T-cell (primary cell): ENCODE data around the gene GPD2. TPM values are rescaled to one million over a fixed set of nuclear protein-coding genes. Genes with fewer than 3 reads are reported as not detected.

Source experiments
- ATAC-seq, 4 experiments: fragments of 200-7000 bp in 3 of 4; fragments of 150-1000 bp in 1 of 4; cut with Tn5 transposase; replicated peaks in 1 of 4; 1 replicate in 3 of 4; 2 replicates in 1 of 4; pipeline ENCODE4 v1.10.0; 2021; ENCODE audit warnings: moderate library complexity in 3 of 4, mild to moderate bottlenecking in 2 of 4, moderate number of reproducible peaks in 1 of 4
- CTCF ChIA-PET, 2 donors: fragments of 300-600 bp; sonication (Branson Sonifier 250); formaldehyde crosslinking; loops; one replicate each; lab custom pipeline; 2022; ENCODE audit warnings: antibody characterized with exemption in 2 of 2; lab: Charles Lee
- POLR2A ChIA-PET, 2 donors: fragments of 300-600 bp; sonication (Branson Sonifier 250); formaldehyde crosslinking; loops; one replicate each; lab custom pipeline; 2022; ENCODE audit warnings: antibody characterized with exemption in 2 of 2; lab: Charles Lee
- DNase-seq, 35 experiments: peaks; one replicate each; pipeline versions ENCODE4 v3.0.0 to v3.0.0-alpha.2; 2013 to 2023
- H3K27ac ChIP-seq: one replicate; pipeline ENCODE4 v1.5.1; 2013; ENCODE audit warnings: low read length
- H3K27me3 ChIP-seq, 2 experiments: replicated peaks in 1 of 2; 1 replicate in 1 of 2; 2 replicates in 1 of 2; pipeline versions ENCODE4 v1.6.1 to v1.7.0; 2013; ENCODE audit warnings: low read length in 1 of 2, mixed read lengths in 1 of 2; ENCODE audit not compliant: control insufficient read depth in 2 of 2, insufficient read depth in 2 of 2; ENCODE audit errors: extremely low read depth in 1 of 2
- H3K36me3 ChIP-seq, 2 donors: 1 replicate in 1 of 2; 2 replicates in 1 of 2; pipeline versions ENCODE4 v1.6.1 to v1.7.0; 2013; ENCODE audit warnings: low read length in 1 of 2; ENCODE audit not compliant: control insufficient read depth in 2 of 2, insufficient read depth in 1 of 2; ENCODE audit errors: extremely low read depth in 1 of 2
- H3K4me1 ChIP-seq, 2 experiments: 1 replicate in 1 of 2; 2 replicates in 1 of 2; pipeline versions ENCODE4 v1.6.1 to v1.7.0; 2013; ENCODE audit warnings: low read length in 2 of 2, mixed read lengths in 1 of 2; ENCODE audit not compliant: insufficient read depth in 2 of 2, control insufficient read depth in 1 of 2; ENCODE audit errors: extremely low read depth in 1 of 2
- H3K4me3 ChIP-seq, 2 donors: 1 replicate in 1 of 2; 2 replicates in 1 of 2; pipeline versions ENCODE4 v1.5.1 to v1.7.0; 2013; ENCODE audit warnings: mild to moderate bottlenecking in 2 of 2, low read length in 1 of 2, moderate library complexity in 1 of 2; ENCODE audit not compliant: control insufficient read depth in 1 of 2; ENCODE audit errors: extremely low read depth in 1 of 2
- H3K9me3 ChIP-seq: 2 replicates; pipeline ENCODE4 v1.7.0; 2013
- H3K27ac Mint-ChIP-seq, 2 donors: one replicate each; pipeline ENCODE4 v1.8.0; 2020 to 2021; ENCODE audit warnings: mild to moderate bottlenecking in 2 of 2, mixed read lengths in 2 of 2
- H3K27me3 Mint-ChIP-seq, 2 donors: one replicate each; pipeline ENCODE4 v1.8.0; 2021 to 2022; ENCODE audit warnings: mixed read lengths in 2 of 2
- H3K36me3 Mint-ChIP-seq: one replicate; pipeline ENCODE4 v1.8.0; 2021; ENCODE audit warnings: mixed read lengths
- H3K4me1 Mint-ChIP-seq, 3 donors: one replicate each; pipeline ENCODE4 v1.8.0; 2020 to 2022; ENCODE audit warnings: mixed read lengths in 3 of 3, mild to moderate bottlenecking in 1 of 3
- H3K4me3 Mint-ChIP-seq, 3 donors: one replicate each; pipeline ENCODE4 v1.8.0; 2020 to 2022; ENCODE audit warnings: mild to moderate bottlenecking in 3 of 3, mixed read lengths in 3 of 3, moderate library complexity in 3 of 3
- H3K9me3 Mint-ChIP-seq, 3 donors: one replicate each; pipeline ENCODE4 v1.8.0; 2020 to 2022; ENCODE audit warnings: mixed read lengths in 3 of 3
- WGBS: methylation state at CpG from one replicate; pipeline ENCODE4 v1.1.5; 2013; ENCODE audit warnings: missing lambda C conversion rate; ENCODE audit not compliant: insufficient coverage; 5-methylcytosine and 5-hydroxymethylcytosine counted together
- total RNA-seq, 35 experiments: library from RNA in 6 of 35; stranded (reverse) in 6 of 35; fragments of 120-200 nt in 1 of 35; gene quantifications; one replicate each; pipeline versions ENCODE4 v1.2.1 to v1.2.4 and lab custom pipeline; 2013 to 2026

The GPD2 gene
- total RNA-seq, 5 donors from 2014 or later (not counting 1 experiment from before 2014, with no cell fraction given): 9.2 to 12.8 (median 10.5) TPM

GRCh38 chr2:156541706-156542105, 105.5 kb downstream of the GPD2 start:
- no CpG with 5 or more reads among the region's 2 CpGs for WGBS
- ChIA-PET CTCF (interaction anchor here (0.6 to 1.1 kb wide), 2 partner anchors 19 to 207 kb away, joined by 3 to 7 read pairs; no protein-coding TSS in a partner anchor), POLR2A (no interaction called here)
- Mint-ChIP-seq H3K4me1 (peaks cover 3 to 9% (median 6%) of the 10 kb centered on the region in 3 donors), H3K4me3 (no peak overlapping the region), H3K27ac (no peak overlapping the region), H3K27me3 (no peaks in the 10 kb centered on the region), H3K36me3 (peaks cover 25% of the 10 kb centered on the region), H3K9me3 (no peaks in the 10 kb centered on the region)
- no peak overlapping the region for H3K27ac ChIP-seq
- H3K4me3 ChIP-seq: no peak overlapping the region
- ATAC-seq (no peak), DNase-seq (no peak)
- no peaks in the 10 kb centered on the region for H3K4me1 ChIP-seq
- peaks cover 0 to 3% of the 10 kb centered on the region in 2 donors for H3K36me3 ChIP-seq
- no peaks in the 10 kb centered on the region for H3K9me3 ChIP-seq
- H3K27me3 ChIP-seq: no peaks in the 10 kb centered on the region

DNA sequence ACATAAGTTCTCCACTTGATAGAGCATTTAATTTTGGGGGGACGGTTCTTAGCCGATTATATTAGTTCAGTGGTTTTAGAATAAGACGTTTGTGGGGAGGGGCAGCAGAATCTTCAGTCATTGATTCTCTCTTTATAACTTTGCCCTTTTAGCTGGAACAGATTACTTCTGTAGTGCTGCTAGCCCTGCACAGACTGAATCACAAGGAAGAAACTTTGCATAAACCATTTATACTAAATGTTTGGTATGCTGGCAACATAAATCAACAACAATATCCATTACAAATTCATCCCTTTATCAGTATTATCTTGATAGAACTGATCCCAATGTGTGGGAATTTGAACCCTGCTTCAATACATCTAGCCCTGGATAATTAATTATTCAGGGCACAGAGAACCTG, 112.2 kb downstream of the GPD2 start:
- Histone ChIP-seq H3K4me3 (no peak overlapping the region), H3K36me3 (peaks cover 3 to 7% of the 10 kb centered on the region in 2 donors), H3K27me3 (no peaks in the 10 kb centered on the region), H3K9me3 (no peaks in the 10 kb centered on the region), H3K27ac (no peak overlapping the region), H3K4me1 (no peaks in the 10 kb centered on the region)
- H3K9me3 Mint-ChIP-seq: no peaks in the 10 kb centered on the region
- H3K4me3 Mint-ChIP-seq: no peak overlapping the region
- peaks cover 43% of the 10 kb centered on the region for H3K36me3 Mint-ChIP-seq
- ATAC-seq: no peak
- CTCF ChIA-PET: interaction anchor here in 1 of 2 donors (0.7 kb wide), 1 partner anchor 213 kb away, joined by 3 read pairs; no protein-coding TSS in a partner anchor
- WGBS: no CpG with 5 or more reads among the region's 3 CpGs
- H3K27me3 Mint-ChIP-seq: no peaks in the 10 kb centered on the region
- H3K4me1 Mint-ChIP-seq: no peaks in the 10 kb centered on the region
- no peak overlapping the region for H3K27ac Mint-ChIP-seq
- POLR2A ChIA-PET: no interaction called here
- no peak for DNase-seq

GRCh38 chr2:156553714-156554442, 117.7 kb downstream of the GPD2 start:
- H3K4me3 ChIP-seq: no peak overlapping the region
- no peak for DNase-seq
- H3K36me3 ChIP-seq: peaks cover 4% of the 10 kb centered on the region in 2 donors
- no peaks in the 10 kb centered on the region for H3K9me3 Mint-ChIP-seq
- H3K27me3 Mint-ChIP-seq: no peaks in the 10 kb centered on the region
- H3K27me3 ChIP-seq: no peaks in the 10 kb centered on the region
- ChIA-PET CTCF (interaction anchor here in 1 of 2 donors (1.5 kb wide), 1 partner anchor 219 kb away, joined by 5 read pairs; no protein-coding TSS in a partner anchor), POLR2A (no interaction called here)
- H3K27ac Mint-ChIP-seq: no peak overlapping the region
- H3K4me3 Mint-ChIP-seq: no peak overlapping the region
- no peak for ATAC-seq
- no peaks in the 10 kb centered on the region for H3K9me3 ChIP-seq
- peaks cover 39% of the 10 kb centered on the region for H3K36me3 Mint-ChIP-seq
- no peaks in the 10 kb centered on the region for H3K4me1 ChIP-seq
- H3K27ac ChIP-seq: no peak overlapping the region
- H3K4me1 Mint-ChIP-seq: no peaks in the 10 kb centered on the region

DNA sequence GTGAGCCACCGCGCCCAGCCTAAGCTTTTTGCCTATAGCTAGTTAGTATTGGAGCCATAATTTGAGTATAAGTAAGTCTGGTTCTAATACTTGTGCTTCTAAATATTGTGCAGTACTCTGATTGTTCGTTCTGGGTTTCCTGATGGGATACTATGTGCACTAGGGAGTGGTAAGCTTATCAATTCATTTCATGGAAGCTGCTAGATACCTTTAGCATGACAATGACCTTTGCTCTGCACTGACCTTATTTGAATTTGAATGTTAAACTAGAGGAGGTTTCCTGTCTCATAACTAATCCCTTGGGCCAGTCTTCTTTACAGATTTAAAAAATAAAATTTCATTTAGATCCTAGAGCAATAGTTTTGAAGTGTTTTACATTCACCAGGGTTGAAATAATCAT, 125.1 kb downstream of the GPD2 start:
- H3K27ac ChIP-seq: no peak overlapping the region
- no peak overlapping the region for H3K4me3 ChIP-seq
- no peaks in the 10 kb centered on the region for H3K4me1 ChIP-seq
- no peaks in the 10 kb centered on the region for H3K9me3 ChIP-seq
- no peak overlapping the region for H3K27ac Mint-ChIP-seq
- no peaks in the 10 kb centered on the region for H3K27me3 Mint-ChIP-seq
- no peaks in the 10 kb centered on the region for H3K4me1 Mint-ChIP-seq
- no peak for ATAC-seq
- no peak overlapping the region for H3K4me3 Mint-ChIP-seq
- 100% methylated on average over 3 of the region's 3 CpGs for WGBS
- CTCF ChIA-PET: no interaction called here
- DNase-seq: no peak
- peaks cover 2 to 4% of the 10 kb centered on the region in 2 donors for H3K36me3 ChIP-seq
- POLR2A ChIA-PET: interaction anchor here (0.6 to 0.7 kb wide), 3 partner anchors 16 to 213 kb away, joined by 3 to 5 read pairs (median 4); no protein-coding TSS in a partner anchor
- H3K36me3 Mint-ChIP-seq: peaks cover 40% of the 10 kb centered on the region
- H3K27me3 ChIP-seq: no peaks in the 10 kb centered on the region
- H3K9me3 Mint-ChIP-seq: no peaks in the 10 kb centered on the region

DNA sequence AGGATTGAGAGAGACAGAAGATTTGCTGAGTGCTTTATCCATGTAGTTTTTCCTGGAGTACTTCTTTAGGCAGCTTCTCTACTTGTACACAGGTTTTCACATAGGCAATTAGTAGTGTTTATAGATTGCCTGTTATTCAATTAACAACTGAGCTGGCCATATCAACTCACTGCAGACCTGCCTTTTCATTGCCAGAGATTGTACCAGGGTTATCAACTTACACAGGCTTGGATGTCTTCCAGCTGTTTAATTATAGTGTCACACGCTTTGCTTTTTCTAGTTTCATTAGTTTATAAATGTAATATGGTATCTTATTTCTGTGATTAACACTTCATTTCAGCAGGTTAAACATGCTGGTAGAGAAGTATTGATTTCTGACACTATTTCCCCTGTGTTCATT, 125.9 kb downstream of the GPD2 start:
- Histone ChIP-seq H3K9me3 (no peaks in the 10 kb centered on the region), H3K4me3 (no peak overlapping the region), H3K36me3 (peaks cover 2 to 4% of the 10 kb centered on the region in 2 donors), H3K4me1 (no peaks in the 10 kb centered on the region), H3K27ac (no peak overlapping the region), H3K27me3 (no peaks in the 10 kb centered on the region)
- Mint-ChIP-seq H3K36me3 (peaks cover 42% of the 10 kb centered on the region), H3K9me3 (no peaks in the 10 kb centered on the region), H3K27me3 (no peaks in the 10 kb centered on the region), H3K27ac (no peak overlapping the region), H3K4me3 (no peak overlapping the region), H3K4me1 (no peaks in the 10 kb centered on the region)
- no CpG with 5 or more reads among the region's 1 CpG for WGBS
- ChIA-PET POLR2A (interaction anchor here in 1 of 2 donors (0.6 kb wide), 1 partner anchor 134 kb away, joined by 3 read pairs; no protein-coding TSS in a partner anchor), CTCF (no interaction called here)
- no peak for DNase-seq
- ATAC-seq: no peak

GRCh38 chr2:156563994-156564753, 128.0 kb downstream of the GPD2 start:
- POLR2A ChIA-PET: no interaction called here
- no CpG with 5 or more reads among the region's 4 CpGs for WGBS

More at GRCh38 chr2:156563994-156564753, 128.0 kb downstream of the GPD2 start:
- no peaks in the 10 kb centered on the region for H3K27me3 Mint-ChIP-seq
- ATAC-seq (no peak), DNase-seq (no peak)
- H3K4me1 Mint-ChIP-seq: no peaks in the 10 kb centered on the region
- H3K9me3 ChIP-seq: no peaks in the 10 kb centered on the region
- no peak overlapping the region for H3K27ac ChIP-seq
- H3K4me1 ChIP-seq: no peaks in the 10 kb centered on the region
- no peak overlapping the region for H3K27ac Mint-ChIP-seq
- H3K9me3 Mint-ChIP-seq: no peaks in the 10 kb centered on the region
- no peak overlapping the region for H3K4me3 Mint-ChIP-seq
- CTCF ChIA-PET: interaction anchor here in 1 of 2 donors (0.7 kb wide), 1 partner anchor 489 kb away, joined by 4 read pairs; no protein-coding TSS in a partner anchor
- peaks cover 30% of the 10 kb centered on the region for H3K36me3 Mint-ChIP-seq
- H3K36me3 ChIP-seq: peaks cover 0 to 2% of the 10 kb centered on the region in 2 donors
- H3K27me3 ChIP-seq: no peaks in the 10 kb centered on the region
- no peak overlapping the region for H3K4me3 ChIP-seq
